DMS53 (cell line): Measurements from ENCODE around the gene CLMN.
A peak's percentile ranks its signal among the peaks of the same experiment; 100 is the strongest.
"Not testable (repeated sequence)": the region's sequence is repeated elsewhere in the genome, so short reads cannot be mapped to it uniquely, and the experiment has no call there.

Experiments
- DNase-seq: peaks from one replicate; lab custom pipeline; 2025; lab: John Stamatoyannopoulos, UW

Gene CLMN

DNA sequence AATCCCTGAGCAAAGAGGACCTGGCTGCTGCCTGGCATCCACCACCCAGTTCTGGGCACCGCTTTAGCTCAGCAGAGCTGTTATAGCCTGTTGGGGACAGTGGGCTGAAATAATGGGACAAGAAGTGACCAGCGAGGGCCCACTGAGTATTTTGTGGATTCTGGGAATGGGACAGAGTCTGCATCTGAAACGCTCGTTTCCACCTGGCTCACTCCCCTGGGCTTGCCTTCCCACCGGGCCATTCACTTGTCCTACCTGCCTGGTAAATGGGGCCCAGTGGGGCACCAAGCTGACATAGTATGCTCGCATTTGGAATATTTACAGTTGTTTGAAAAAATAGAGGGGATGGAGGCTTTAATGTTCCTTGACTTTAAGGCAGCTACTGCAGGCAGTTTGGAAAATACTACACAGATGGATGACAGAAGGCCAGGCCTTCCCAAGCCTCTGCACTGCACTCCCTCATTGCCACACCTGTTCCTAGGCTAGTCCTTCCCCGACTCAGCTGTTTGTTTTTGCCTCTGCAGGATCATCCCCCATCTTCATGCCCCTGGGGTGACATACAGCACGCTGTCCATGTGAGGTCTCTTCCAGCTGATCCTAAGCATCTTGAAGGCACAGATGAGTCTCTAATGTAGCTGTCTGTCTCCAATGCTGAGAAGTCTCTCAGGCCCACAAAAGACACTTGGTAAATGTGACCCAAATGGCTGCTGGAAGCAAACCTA is 101.1 kb downstream of the CLMN start:
- no peak for DNase-seq

- DNase-seq, result no peak
Measured at GRCh38 chr14:95218006-95218405, 101.7 kb downstream of the CLMN start.

GRCh38 chr14:95217391-95217900 is 102.3 kb downstream of the CLMN start:
- DNase-seq, result no peak

DNA sequence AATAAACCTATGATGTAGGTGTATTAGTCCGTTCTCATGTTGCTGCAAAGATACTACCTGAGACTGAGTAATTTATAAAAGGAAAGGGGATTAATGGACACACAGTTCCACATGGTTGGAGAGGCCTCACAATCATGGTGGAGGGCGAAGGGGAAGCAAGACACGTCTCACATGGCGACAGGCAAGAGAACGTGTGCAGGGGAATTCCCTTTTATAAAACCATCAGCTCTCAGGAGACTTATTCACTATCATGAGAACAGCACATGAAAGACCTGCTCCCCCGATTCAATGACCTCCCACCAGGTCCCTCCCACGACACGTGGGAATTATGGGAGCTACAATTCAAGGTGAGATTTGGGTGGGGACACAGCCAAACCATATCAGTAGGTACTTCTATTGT is 103.7 kb downstream of the CLMN start:
- DNase-seq, result no peak

GRCh38 chr14:95215094-95215725 is 104.5 kb downstream of the CLMN start:
- no peak for DNase-seq

GRCh38 chr14:95213774-95214173 is 105.9 kb downstream of the CLMN start:
- DNase-seq, result no peak

DNA sequence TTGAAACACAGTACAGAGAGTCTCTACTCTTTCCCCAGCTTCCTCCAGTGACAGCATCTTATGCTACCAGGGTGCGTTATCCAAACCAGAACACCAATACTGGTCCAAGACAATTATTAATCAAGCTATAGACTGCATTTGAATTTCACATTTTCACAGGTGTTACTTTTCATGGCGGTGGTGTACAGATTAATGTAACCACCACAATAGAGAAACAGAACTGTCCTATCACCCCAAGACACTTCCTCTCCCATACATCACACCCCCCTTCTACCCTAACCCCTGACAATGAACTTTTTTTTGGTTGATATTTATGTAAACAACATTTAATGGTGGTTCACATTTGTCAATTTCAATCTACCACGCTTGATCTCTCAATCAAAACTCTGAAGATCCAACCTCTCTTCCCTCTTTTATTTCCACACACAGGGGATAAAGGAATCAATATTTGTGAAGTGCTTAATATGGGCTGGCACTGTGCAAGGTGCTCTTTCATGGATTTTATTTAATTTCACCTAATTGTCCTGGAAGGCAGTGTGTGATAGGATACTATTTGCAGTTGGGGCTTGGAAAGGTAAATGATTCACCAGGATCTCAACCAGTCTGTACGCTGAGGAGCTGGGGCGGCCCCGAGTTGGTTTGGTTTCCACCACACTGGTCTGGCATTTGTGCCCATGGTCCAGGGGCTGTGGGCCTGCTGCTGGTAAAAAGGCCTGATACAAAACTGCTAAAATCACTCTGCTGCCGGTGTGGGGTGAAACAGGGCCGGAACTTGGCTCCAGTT is 107.8 kb downstream of the CLMN start:
- peak; percentile 13 for DNase-seq

GRCh38 chr14:95210699-95211098 is 109.0 kb downstream of the CLMN start:
- no peak for DNase-seq

- DNase-seq, result no peak
Measured at GRCh38 chr14:95208598-95208997, 111.1 kb downstream of the CLMN start.

GRCh38 chr14:95207475-95208233 is 112.1 kb downstream of the CLMN start:
- no peak for DNase-seq

- DNase-seq, result no peak
Measured at GRCh38 chr14:95206534-95206933, 113.2 kb downstream of the CLMN start.

DNA sequence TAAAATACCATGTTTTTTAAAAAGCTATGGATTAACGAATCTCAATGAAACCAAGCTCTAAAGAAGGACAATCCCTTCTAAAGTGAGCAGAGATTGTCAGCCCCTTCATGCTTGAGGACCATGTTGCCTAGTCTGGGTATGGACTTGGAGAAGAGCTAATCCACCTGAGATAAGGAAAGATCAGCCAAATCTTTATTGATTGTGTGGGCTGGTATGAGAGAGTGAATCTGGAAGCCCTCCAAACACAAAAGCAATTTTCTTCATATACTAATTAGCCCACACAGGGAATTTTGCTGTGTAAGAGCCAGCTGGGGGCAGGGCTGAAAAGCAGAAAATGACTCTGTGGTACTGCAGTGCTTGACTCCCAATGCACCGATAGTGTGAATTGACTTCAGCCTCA is 115.0 kb downstream of the CLMN start:
- no peak for DNase-seq

DNA sequence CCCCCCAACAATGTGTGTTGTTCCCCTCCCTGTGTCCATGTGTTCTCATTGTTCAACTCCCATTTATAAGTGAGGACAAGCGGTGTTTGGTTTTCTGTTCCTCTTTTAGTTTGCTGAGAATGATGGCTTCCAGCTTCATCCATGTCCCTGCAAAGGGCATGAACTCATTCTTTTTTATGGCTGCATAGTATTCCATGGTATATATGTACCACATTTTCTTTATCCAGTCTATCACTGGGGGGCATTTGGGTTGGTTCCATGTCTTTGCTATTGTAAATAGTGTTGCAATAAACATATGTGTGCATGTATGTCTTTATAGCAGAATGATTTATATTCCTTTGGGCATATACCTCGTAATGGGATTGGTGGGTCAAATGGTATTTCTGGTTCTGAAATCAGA is 118.0 kb downstream of the CLMN start:
- not testable (repeated sequence) for DNase-seq

- peak; percentile 80 for DNase-seq
Measured at GRCh38 chr14:95200404-95200803, 119.3 kb downstream of the CLMN start.

- DNase-seq, result no peak
Measured at GRCh38 chr14:95199298-95199983, 120.3 kb downstream of the CLMN start.

GRCh38 chr14:95198320-95198719 is 121.4 kb downstream of the CLMN start:
- DNase-seq, result no peak

- DNase-seq, result peak; percentile 51
Measured at GRCh38 chr14:95197551-95197950, 122.2 kb downstream of the CLMN start.

- no peak for DNase-seq
Measured at GRCh38 chr14:95196826-95197545, 122.7 kb downstream of the CLMN start.

DNA sequence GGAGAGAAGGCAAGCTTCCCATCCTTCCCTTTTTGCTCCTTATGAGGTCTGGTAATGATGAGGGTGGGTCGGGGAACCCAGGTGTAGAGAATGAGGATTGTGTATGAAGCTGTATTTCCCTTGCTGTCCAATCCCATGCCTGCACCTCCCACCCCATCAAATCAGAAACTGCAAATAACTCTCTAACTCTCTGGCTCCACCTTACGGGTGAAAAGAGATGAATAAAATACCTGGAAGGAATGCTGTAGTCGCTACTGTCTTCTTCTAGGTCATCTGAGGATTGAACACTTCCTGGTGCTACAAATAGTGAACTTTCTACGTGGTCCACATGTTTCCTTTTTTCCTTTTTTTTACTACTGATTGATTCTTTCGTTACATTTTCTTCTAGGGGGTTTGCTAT is 123.4 kb downstream of the CLMN start:
- DNase-seq, result peak; percentile 5

- no peak for DNase-seq
Measured at GRCh38 chr14:95195031-95195430, 124.7 kb downstream of the CLMN start.

GRCh38 chr14:95193081-95193480 is 126.6 kb downstream of the CLMN start:
- no peak for DNase-seq
